Fibroblast of lung (primary cell): ENCODE measurements around the gene TARS2. TPM values are rescaled to one million over a fixed set of nuclear protein-coding genes. Genes with fewer than 3 reads are reported as not detected.
A peak's percentile ranks its signal among the peaks of the same experiment; 100 is the strongest.

Source experiments
- DNase-seq, 2 donors: peaks; one replicate each; pipeline versions ENCODE4 v3.0.0 to v3.0.0-alpha.2; 2010; ENCODE audit warnings: low read depth in 2 of 2
- H2AFZ ChIP-seq: 2 replicates; pipeline ENCODE4 v1.5.1; 2012; ENCODE audit warnings: low read length, control low read depth, inconsistent platforms
- H3K27ac ChIP-seq: 2 replicates; pipeline ENCODE4 v1.5.1; 2011; ENCODE audit warnings: low read length, control low read depth; ENCODE audit not compliant: insufficient read depth
- H3K27me3 ChIP-seq: 2 replicates; pipeline ENCODE4 v1.5.1; 2011; ENCODE audit warnings: mild to moderate bottlenecking, low read length; ENCODE audit not compliant: control insufficient read depth, insufficient read depth
- H3K36me3 ChIP-seq: 2 replicates; pipeline ENCODE4 v1.5.1; 2011; ENCODE audit warnings: low read length; ENCODE audit not compliant: control insufficient read depth, insufficient read depth
- H3K4me1 ChIP-seq: 2 replicates; pipeline ENCODE4 v1.5.1; 2011; ENCODE audit warnings: low read length; ENCODE audit not compliant: control insufficient read depth, insufficient read depth; ENCODE audit errors: extremely low read depth
- H3K4me2 ChIP-seq: 2 replicates; pipeline ENCODE4 v1.5.1; 2011; ENCODE audit warnings: low read length, control low read depth; ENCODE audit not compliant: insufficient read depth; ENCODE audit errors: extremely low read depth
- H3K4me3 ChIP-seq, 4 experiments: fragments of 200-600 bp in 1 of 4; sonication (generic) in 1 of 4; replicated peaks in 1 of 4; 2 replicates each; pipeline ENCODE4 v1.5.1; 2011 to 2016; ENCODE audit warnings: low read length in 4 of 4, low read depth in 3 of 4, mild to moderate bottlenecking in 3 of 4, control low read depth in 2 of 4, inconsistent platforms in 1 of 4, mixed read lengths in 1 of 4; ENCODE audit not compliant: insufficient read depth in 1 of 4; ENCODE audit errors: control extremely low read depth in 1 of 4
- H3K79me2 ChIP-seq: 2 replicates; pipeline ENCODE4 v1.5.1; 2012; ENCODE audit warnings: mild to moderate bottlenecking, low read length, inconsistent platforms; ENCODE audit not compliant: control insufficient read depth, insufficient read depth
- H3K9ac ChIP-seq: 2 replicates; pipeline ENCODE4 v1.5.1; 2011; ENCODE audit warnings: mild to moderate bottlenecking, low read length, control low read depth; ENCODE audit not compliant: insufficient read depth
- H3K9me3 ChIP-seq: 2 replicates; pipeline ENCODE4 v1.5.1; 2012; ENCODE audit warnings: low read depth, low read length; ENCODE audit not compliant: control insufficient read depth, insufficient read depth
- H4K20me1 ChIP-seq: 2 replicates; pipeline ENCODE4 v1.5.1; 2011; ENCODE audit warnings: low read length; ENCODE audit not compliant: control insufficient read depth, insufficient read depth; ENCODE audit errors: extremely low read depth
- EZH2 ChIP-seq: IDR thresholded peaks from 2 replicates; pipeline ENCODE4 v1.5.1; 2012; ENCODE audit warnings: low read length, control low read depth, mild to moderate bottlenecking; ENCODE audit errors: missing control alignments
- polyA plus RNA-seq, 2 donors: library from polyadenylated mRNA; depleted of rRNA in 1 of 2; stranded (reverse) in 1 of 2; unstranded in 1 of 2; fragments of >200 nt; gene quantifications; 2 replicates each; pipeline ENCODE4 v1.2.1, GENCODE V29; 2011 to 2012; ENCODE audit warnings: missing spikeins in 1 of 2
- total RNA-seq: library from RNA; depleted of rRNA; stranded (reverse); fragments of >200 nt; gene quantifications from 2 replicates; pipeline ENCODE4 v1.2.1, GENCODE V29; 2014
- TF ChIP-seq, protein P1 (sequence below), 2 donors: IDR thresholded peaks in 1 of 2; conservative IDR thresholded peaks in 1 of 2; 1 replicate in 1 of 2; 2 replicates in 1 of 2; pipeline ENCODE4 v1.5.1; 2011 to 2012; ENCODE audit warnings: low read length in 2 of 2, control low read depth in 1 of 2, inconsistent platforms in 1 of 2, low read depth in 1 of 2, mild to moderate bottlenecking in 1 of 2

TARS2 gene
- total and polyA plus RNA-seq, 2 donors (not counting 1 experiment from before 2014, with no cell fraction given), result 7.4 to 17.3 TPM

DNA sequence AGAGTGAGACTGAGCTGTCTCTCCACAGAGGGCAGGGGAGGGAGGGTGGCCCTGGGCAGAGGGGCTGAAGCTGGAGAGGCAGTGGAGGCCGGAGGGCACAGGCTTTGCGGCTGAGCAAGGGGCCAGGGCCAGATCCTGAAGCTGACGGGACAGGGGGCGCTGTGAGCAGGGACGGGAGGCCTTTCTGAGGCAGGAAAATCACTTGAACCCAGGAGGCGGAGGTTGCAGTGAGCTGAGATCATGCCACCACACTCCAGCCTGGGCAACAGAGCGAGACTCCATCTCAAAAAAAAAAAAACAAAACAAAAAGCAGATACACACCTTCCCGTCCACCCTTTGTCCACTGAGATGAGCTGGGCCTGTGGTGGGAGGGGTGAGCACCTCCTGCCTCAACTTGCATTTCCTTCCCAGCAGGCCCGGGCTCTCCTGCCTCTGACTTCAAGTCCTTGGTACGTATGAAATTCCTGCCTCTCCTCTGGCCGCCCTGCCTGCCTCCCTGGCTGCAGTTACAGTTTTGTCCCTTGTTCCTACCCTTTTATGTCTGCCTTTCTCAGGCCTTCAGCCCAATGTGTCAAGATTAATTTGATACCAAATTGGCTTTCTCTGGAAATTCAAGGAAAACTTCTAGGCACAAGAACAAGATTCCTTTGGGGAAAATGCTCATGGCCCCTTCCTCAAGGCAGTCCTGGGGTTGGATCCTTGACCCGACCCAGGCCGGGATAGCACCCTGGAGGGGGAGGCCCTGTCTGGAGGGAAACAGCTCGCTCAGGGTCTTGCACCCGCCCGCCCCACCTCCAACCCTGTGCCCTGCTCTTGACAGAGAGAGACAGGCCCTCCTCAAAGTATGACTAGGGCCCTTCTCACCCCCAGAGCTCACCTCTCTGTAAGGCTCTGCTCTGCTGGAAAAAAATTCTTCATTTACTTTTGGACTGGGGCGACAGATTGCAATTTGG lies 50.8 kb downstream of the TARS2 start:
- Histone ChIP-seq H3K4me1 (peaks cover 9% of the 10 kb centered on the region), H3K4me3 (no peak overlapping the region), H3K36me3 (no peaks in the 10 kb centered on the region), H3K27ac (peak overlapping the region; percentile 38), H3K9ac (no peak overlapping the region), H2AFZ (no peak overlapping the region), H3K4me2 (peak overlapping the region; percentile 44), H3K79me2 (no peaks in the 10 kb centered on the region), H3K27me3 (no peaks in the 10 kb centered on the region), H4K20me1 (no peaks in the 10 kb centered on the region), H3K9me3 (no peaks in the 10 kb centered on the region)
- DNase-seq, result peak in 1 of 2 donors; percentile 92
- no peak for TF ChIP-seq EZH2
- TF ChIP-seq, protein P1, sequence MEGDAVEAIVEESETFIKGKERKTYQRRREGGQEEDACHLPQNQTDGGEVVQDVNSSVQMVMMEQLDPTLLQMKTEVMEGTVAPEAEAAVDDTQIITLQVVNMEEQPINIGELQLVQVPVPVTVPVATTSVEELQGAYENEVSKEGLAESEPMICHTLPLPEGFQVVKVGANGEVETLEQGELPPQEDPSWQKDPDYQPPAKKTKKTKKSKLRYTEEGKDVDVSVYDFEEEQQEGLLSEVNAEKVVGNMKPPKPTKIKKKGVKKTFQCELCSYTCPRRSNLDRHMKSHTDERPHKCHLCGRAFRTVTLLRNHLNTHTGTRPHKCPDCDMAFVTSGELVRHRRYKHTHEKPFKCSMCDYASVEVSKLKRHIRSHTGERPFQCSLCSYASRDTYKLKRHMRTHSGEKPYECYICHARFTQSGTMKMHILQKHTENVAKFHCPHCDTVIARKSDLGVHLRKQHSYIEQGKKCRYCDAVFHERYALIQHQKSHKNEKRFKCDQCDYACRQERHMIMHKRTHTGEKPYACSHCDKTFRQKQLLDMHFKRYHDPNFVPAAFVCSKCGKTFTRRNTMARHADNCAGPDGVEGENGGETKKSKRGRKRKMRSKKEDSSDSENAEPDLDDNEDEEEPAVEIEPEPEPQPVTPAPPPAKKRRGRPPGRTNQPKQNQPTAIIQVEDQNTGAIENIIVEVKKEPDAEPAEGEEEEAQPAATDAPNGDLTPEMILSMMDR (conservative IDR thresholded peaks at IDR 0.05 in 1 of 2, IDR thresholded peaks at IDR 0.05 in 1 of 2; ENCODE audit: low read depth in 1 of 2, low read length in 2 of 2), result no peak

DNA sequence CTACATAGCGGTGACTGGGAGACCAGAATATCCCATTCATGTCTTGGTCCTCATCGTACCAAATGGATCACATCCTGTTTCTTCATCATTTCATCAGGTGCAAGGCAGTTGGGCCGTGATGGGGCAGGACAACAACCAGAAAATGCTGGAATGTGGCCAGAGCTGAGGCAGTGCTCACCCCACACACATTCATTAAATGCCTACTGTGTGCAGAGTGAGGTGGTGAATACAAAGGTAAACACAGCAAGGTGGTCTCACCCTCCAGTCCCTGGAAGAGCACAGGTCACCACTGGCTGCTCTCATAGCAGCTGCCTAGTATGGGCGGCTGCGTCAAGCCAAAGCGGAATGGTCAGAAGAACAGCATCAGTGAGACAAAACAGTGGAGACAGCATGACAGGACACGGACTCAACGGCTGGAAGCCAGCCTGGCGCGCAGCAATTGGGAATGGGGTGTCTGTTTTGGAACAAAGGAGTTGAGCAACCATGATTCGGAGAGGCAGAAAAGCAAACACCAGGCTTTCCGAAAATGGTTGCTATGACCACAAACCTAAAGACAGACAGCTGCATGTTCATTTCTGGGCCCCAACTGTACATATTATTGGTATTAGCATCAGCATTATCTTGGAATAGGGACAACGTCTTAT lies 56.4 kb downstream of the TARS2 start:
- Histone ChIP-seq H3K4me1 (no peaks in the 10 kb centered on the region), H4K20me1 (no peaks in the 10 kb centered on the region), H3K36me3 (no peaks in the 10 kb centered on the region), H3K4me2 (peak overlapping the region; percentile 34), H3K79me2 (no peaks in the 10 kb centered on the region), H2AFZ (peak overlapping the region; percentile 8), H3K27me3 (no peaks in the 10 kb centered on the region), H3K9ac (no peak overlapping the region), H3K27ac (no peak overlapping the region), H3K4me3 (no peak overlapping the region), H3K9me3 (no peaks in the 10 kb centered on the region)
- DNase-seq, result peak in 1 of 2 donors; percentile 69
- TF ChIP-seq, protein P1 (conservative IDR thresholded peaks at IDR 0.05 in 1 of 2, IDR thresholded peaks at IDR 0.05 in 1 of 2; ENCODE audit: low read depth in 1 of 2, low read length in 2 of 2), result no peak
- no peak for TF ChIP-seq EZH2

DNA sequence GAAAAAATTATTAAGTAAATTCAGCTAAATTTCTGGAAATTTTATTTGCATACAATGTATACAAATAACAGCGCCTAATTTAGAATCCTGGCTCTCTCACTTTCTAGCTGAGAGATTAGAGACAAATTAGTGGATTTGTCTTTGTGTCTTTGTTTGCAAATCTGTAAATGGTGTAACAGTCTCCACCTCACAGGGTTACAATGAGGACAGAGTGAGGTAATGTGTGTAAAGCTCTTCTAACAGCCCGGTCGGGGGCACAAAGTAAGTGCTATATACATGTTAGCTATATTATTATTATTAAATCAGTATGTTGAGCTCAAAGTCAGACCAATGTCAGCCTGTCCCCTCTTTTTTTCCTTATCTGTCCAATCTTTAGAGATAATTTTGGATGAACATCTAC lies 57.0 kb downstream of the TARS2 start:
- Histone ChIP-seq H3K9ac (no peak overlapping the region), H3K27me3 (no peaks in the 10 kb centered on the region), H3K79me2 (no peaks in the 10 kb centered on the region), H3K4me1 (no peaks in the 10 kb centered on the region), H3K4me2 (no peak overlapping the region), H2AFZ (no peak overlapping the region), H3K27ac (no peak overlapping the region), H3K36me3 (no peaks in the 10 kb centered on the region), H3K9me3 (no peaks in the 10 kb centered on the region), H4K20me1 (no peaks in the 10 kb centered on the region), H3K4me3 (no peak overlapping the region)
- TF ChIP-seq, protein P1 (conservative IDR thresholded peaks at IDR 0.05 in 1 of 2, IDR thresholded peaks at IDR 0.05 in 1 of 2; ENCODE audit: low read depth in 1 of 2, low read length in 2 of 2), result no peak
- no peak for TF ChIP-seq EZH2
- no peak for DNase-seq
